ENCODE results near the gene CDC42EP4.

The CDC42EP4 gene

GRCh38 chr17:73318427-73318813 is 6.6 kb upstream of the CDC42EP4 start:
- no peaks in the 10 kb centered on the region for H3K36me3 ChIP-seq (ENCODE audit: control insufficient read depth in 2 of 2, insufficient read depth in 1 of 2, low read length in 2 of 2)
- no peak overlapping the region for H3K27ac ChIP-seq (ENCODE audit: extremely low read depth, low read depth, low read length)
- H3K4me3 ChIP-seq (ENCODE audit: low read depth, low read length): no peak overlapping the region
- no peak for TF ChIP-seq ZSCAN30 (tag by site-specific recombination; IDR thresholded peaks at IDR 0.05)
- no peak for TF ChIP-seq ZNF585B (tag by site-specific recombination; IDR thresholded peaks at IDR 0.05)
- TF ChIP-seq ZNF184 (tag by site-specific recombination; IDR thresholded peaks at IDR 0.05): no peak
- no peak for TF ChIP-seq ZNF596 (tag by site-specific recombination; IDR thresholded peaks at IDR 0.05)
- no peak for TF ChIP-seq ZNF707 (tag by site-specific recombination; IDR thresholded peaks at IDR 0.05)
- TF ChIP-seq SALL2 (tag by site-specific recombination; IDR thresholded peaks at IDR 0.05; ENCODE audit: borderline replicate concordance): no peak
- TF ChIP-seq ZSCAN23 (tag by site-specific recombination; IDR thresholded peaks at IDR 0.05): no peak
- no peak for TF ChIP-seq ZSCAN5A (tag by site-specific recombination; IDR thresholded peaks at IDR 0.05)
- TF ChIP-seq PRDM6 (tag by site-specific recombination; IDR thresholded peaks at IDR 0.05): no peak
- TF ChIP-seq ZNF416 (tag by site-specific recombination; IDR thresholded peaks at IDR 0.05): no peak
- TF ChIP-seq ZNF223 (tag by site-specific recombination; IDR thresholded peaks at IDR 0.05): no peak
- ChIA-PET CTCF (interaction anchor here (1.0 to 1.3 kb wide), 2 partner anchors 52 to 63 kb away, joined by 4 to 7 read pairs; no protein-coding TSS in a partner anchor), POLR2A (no interaction called here)
- no peaks in the 10 kb centered on the region for H3K9me3 ChIP-seq (ENCODE audit: control insufficient read depth, insufficient read depth, low read depth, low read length)
- no peaks in the 10 kb centered on the region for H3K4me1 ChIP-seq (ENCODE audit: control insufficient read depth, insufficient read depth, low read length)

- H3K36me3 ChIP-seq (ENCODE audit: control insufficient read depth in 2 of 2, insufficient read depth in 1 of 2, low read length in 2 of 2): no peaks in the 10 kb centered on the region
- H3K4me3 ChIP-seq (ENCODE audit: low read depth, low read length): no peak overlapping the region
- ChIA-PET POLR2A (interaction anchor here (1.0 kb wide), 1 partner anchor 9 kb away, joined by 3 read pairs; no protein-coding TSS in a partner anchor), CTCF (interaction anchor here (1.0 to 1.3 kb wide), 2 partner anchors 52 kb away, joined by 3 to 7 read pairs; no protein-coding TSS in a partner anchor)
- H3K9me3 ChIP-seq (ENCODE audit: control insufficient read depth, insufficient read depth, low read depth, low read length): no peaks in the 10 kb centered on the region
- no peaks in the 10 kb centered on the region for H3K4me1 ChIP-seq (ENCODE audit: control insufficient read depth, insufficient read depth, low read length)
- TF ChIP-seq ZNF18 (tag by site-specific recombination; IDR thresholded peaks at IDR 0.05): no peak
- peak; percentile 42 for TF ChIP-seq KLF1 (tag by site-specific recombination; IDR thresholded peaks at IDR 0.05)
- H3K27ac ChIP-seq (ENCODE audit: extremely low read depth, low read depth, low read length): no peak overlapping the region
Measured at GRCh38 chr17:73317513-73318426, 6.0 kb upstream of the CDC42EP4 start.

GRCh38 chr17:73316919-73317505 is 5.2 kb upstream of the CDC42EP4 start:
- Histone ChIP-seq H3K27ac (ENCODE audit: extremely low read depth, low read depth, low read length) (no peak overlapping the region), H3K36me3 (ENCODE audit: control insufficient read depth in 2 of 2, insufficient read depth in 1 of 2, low read length in 2 of 2) (no peaks in the 10 kb centered on the region), H3K4me3 (ENCODE audit: low read depth, low read length) (no peak overlapping the region), H3K4me1 (ENCODE audit: control insufficient read depth, insufficient read depth, low read length) (peaks cover 4% of the 10 kb centered on the region), H3K9me3 (ENCODE audit: control insufficient read depth, insufficient read depth, low read depth, low read length) (no peaks in the 10 kb centered on the region)
- POLR2A ChIA-PET: interaction anchor here (1.0 kb wide), 1 partner anchor 9 kb away, joined by 3 read pairs; no protein-coding TSS in a partner anchor
- CTCF ChIA-PET: interaction anchor here (0.5 to 1.0 kb wide), 3 partner anchors 53 to 810 kb away, joined by 3 to 4 read pairs (median 3); no protein-coding TSS in a partner anchor
- no peak for TF ChIP-seq ZNF600 (tag by site-specific recombination; IDR thresholded peaks at IDR 0.05)
- TF ChIP-seq ZBTB1 (tag by site-specific recombination; IDR thresholded peaks at IDR 0.05): no peak
- peak; percentile 34; the same call in 1 of the 2 replicates for TF ChIP-seq ZNF335 (tag by site-specific recombination; conservative IDR thresholded peaks at IDR 0.05)
- no peak for TF ChIP-seq ZNF76 (tag by site-specific recombination; IDR thresholded peaks at IDR 0.05; ENCODE audit: borderline replicate concordance, low read depth)
- TF ChIP-seq ZFHX2 (tag by site-specific recombination; conservative IDR thresholded peaks at IDR 0.05): 0 out of 2 replicates have a peak, but pooled peaks have one; percentile 5
- peak; percentile 54 for TF ChIP-seq ZIC2 (tag by site-specific recombination; IDR thresholded peaks at IDR 0.05)
- no peak for TF ChIP-seq ZNF585B (tag by site-specific recombination; IDR thresholded peaks at IDR 0.05)
- TF ChIP-seq ZBTB20 (tag by site-specific recombination; IDR thresholded peaks at IDR 0.05): no peak

Measured in HEK293 (cell line).